GM18526 (cell line): ENCODE results near the gene LYVE1.

Source experiments
- POLR2A ChIP-seq: IDR thresholded peaks from 3 replicates; pipeline ENCODE4 v1.6.1; 2011; ENCODE audit not compliant: insufficient read length; ENCODE audit errors: extremely low read depth

Gene LYVE1

DNA sequence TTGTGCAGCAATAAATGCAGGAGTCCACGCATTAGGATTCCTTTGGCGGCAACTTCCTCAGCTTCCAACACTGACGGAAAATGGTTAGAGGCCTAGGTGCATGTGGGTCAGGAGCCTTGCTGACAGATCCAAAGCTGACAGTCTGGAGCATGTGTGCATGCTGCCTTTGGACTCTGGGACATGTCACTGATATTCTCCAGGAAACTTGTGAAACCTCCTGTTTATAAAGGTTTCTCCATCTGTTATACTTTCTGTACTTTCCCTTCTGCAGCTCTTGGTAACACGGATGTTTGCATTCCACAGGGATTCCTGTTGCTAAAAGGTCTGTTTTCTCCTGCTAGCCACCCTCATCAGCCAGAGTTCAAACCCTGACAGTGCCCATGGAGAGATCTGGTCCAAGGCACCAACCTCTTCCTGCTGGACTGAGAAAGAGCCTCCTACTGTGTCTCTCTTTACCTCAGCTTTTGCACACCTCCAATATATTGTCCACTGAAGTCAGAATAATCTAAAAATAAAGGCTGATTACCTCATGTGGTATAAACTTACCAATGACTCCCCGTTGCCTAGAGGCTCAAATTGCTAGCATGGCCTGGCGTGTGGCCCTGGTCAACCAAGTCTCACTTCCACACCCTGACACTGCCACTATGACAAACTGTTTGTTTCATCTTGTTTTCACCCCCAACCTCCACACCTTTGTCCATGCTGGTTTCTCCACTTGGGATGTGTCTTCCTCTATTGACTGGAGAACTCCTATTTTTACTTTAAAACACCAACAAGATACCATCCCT is 31.1 kb upstream of the LYVE1 start:
- no peak for TF ChIP-seq POLR2A

DNA sequence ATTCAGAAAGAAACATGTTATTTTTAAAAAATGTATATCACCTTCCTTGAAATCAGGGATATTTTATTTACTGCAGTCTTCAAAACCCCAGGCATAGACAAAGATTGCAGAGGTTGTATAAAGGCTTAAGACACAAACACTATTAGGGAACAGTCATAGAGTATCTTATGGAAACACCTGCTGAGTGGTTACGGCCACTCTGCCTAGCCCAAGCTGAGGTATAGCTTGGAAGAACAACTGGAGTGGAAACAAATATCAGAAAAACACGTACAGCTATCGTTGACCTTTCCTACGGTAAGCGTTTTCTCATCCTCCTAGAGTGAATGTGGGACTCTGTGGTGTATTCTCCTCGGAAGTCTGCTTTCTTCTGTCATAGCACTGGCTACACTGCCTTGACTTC is 30.4 kb upstream of the LYVE1 start:
- no peak for TF ChIP-seq POLR2A

DNA sequence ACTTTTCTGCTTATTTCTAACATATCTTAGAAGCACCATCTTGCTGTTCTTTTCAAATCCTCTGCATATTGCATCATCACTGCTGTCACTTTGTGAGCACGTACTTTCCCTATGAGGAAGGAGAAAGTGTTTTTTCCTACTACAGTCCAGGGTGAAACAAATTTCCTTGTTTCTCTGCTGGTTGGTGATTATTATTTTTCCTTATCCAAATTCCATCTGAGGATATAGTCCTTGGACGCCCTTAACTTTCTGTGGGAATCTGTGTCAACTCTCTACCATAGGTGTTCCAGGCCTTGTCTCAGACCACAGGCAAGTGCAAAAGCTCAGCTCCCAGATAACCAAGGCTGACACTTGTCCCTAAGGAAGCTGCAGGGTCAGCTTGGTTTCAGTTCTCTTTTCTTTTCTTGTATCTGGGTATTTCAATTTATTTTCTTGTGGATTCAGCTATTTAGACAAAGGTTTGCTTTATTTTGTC is 29.4 kb upstream of the LYVE1 start:
- TF ChIP-seq POLR2A = no peak

DNA sequence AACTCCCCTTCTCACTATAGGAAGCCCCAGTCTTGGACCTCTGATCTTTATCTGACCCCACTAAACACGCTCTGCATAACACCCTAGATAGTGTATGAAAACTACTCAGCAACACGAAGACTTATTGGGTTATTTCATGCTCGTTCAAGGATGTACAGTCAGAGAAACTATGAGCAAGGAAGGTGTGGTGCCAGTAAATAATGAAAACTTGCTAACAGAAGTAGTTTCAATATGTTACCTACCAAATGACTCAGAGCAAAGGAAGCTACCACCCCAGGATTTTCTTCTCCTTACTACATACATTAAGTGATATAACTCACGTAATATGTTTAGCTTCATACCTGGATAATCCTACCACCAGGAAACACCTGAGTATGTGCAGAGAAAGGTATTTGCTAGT is 25.9 kb upstream of the LYVE1 start:
- no peak for TF ChIP-seq POLR2A

DNA sequence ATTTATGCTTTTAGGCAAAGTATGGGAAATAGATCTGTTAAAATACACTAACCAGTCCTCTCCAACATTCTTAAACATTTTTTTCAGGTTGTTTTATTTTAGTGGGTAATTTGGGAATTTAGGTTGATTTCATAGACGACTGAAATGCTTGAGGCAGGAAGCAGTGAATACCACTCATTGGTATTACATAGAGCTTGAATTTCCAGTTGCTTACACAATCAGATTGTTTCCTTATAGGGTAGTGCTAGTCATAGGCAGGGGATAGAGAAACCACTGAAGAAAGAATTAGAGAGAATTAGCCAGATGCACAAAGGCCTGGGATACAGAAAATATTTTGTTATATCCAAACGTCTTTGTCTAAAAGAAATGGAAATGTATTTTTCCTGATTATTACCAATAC is 23.9 kb upstream of the LYVE1 start:
- TF ChIP-seq POLR2A = no peak

DNA sequence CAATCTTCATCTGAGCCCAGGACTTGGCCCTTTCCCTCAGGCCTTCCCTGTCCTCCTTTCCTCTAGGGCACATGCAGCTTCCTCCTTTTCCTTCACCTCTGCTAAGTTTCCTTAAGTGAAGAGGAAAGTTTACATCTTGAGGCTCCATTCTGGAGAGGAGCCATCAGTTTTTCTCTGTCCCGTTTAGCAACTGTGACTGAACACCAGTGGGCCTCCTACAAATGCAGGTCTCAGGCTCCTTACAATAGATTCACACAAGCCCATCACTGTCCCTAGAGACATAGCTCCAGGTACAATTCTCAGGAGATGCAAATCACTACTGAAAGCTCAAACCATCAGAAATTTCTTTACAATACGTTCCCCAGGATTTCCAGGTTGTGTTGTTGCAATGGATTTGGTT is 23.3 kb upstream of the LYVE1 start:
- no peak for TF ChIP-seq POLR2A

DNA sequence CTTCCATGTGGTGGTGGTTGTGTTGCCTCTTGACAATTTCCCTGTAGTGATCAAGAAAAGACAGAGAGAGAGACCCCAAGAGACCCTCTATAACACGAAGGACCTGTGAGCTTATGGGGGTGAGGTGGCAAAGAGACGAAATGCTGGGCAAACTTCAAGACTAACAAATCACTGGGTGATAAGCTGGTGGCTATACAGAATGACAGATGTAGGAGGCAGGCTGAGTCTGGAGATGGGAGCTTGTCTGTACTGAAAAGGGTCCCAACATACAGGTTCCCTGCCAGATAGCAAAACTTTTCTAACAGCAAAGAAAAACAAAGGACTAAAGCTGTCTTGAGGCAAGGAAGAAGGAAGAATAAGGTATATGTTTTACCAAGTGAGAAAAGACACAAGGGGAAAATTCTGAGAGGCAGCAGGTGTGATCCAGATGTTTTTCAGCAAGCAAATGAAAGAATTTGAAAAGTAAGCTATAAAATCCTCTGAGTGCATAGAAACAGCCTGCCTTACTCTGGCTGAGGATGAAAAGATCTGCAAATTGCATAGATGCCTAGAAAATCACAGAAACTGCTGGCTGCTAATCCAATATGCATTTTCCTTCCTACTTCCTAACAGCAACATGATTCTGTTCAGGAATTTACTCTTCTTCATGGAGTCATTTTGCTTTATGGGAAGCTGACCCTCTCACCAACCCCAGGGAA is 21.9 kb upstream of the LYVE1 start:
- TF ChIP-seq POLR2A = no peak

DNA sequence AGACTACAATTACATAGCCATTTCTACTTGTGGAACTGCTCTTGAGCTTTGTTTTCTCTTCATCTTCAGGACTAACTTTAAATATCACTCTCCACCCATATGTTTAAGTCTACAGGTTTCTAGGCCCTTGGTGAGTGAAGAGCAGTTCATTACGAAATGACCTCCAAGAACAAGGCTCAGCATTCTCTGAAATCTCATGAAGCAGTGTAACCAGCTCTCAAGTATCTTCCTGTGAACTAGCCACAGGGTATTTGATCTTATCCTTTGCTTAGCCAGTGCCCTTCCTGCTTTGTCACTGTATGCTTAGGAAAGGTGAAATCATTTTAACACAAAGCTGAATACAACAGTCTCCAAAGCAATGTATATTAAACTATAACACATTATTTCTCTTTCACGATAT is 20.4 kb upstream of the LYVE1 start:
- no peak for TF ChIP-seq POLR2A

DNA sequence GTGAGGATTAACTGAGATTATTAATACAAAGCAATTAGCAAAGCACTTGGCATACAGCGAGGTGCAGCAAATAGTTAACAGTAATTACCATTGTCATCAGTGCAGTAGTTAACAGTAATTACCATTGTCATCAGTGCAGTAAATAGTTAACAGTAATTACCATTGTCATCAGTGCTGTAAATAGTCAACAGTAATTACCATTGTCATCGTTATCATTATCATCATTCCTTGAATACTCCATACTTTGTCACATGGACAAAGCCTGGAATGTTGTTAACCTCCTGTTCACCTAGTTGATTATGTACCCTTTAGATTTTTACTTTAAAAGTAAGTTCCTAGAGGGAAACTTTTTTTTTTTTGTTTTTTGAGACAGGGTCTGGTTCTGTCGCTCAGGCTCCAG is 19.5 kb upstream of the LYVE1 start:
- no peak for TF ChIP-seq POLR2A

DNA sequence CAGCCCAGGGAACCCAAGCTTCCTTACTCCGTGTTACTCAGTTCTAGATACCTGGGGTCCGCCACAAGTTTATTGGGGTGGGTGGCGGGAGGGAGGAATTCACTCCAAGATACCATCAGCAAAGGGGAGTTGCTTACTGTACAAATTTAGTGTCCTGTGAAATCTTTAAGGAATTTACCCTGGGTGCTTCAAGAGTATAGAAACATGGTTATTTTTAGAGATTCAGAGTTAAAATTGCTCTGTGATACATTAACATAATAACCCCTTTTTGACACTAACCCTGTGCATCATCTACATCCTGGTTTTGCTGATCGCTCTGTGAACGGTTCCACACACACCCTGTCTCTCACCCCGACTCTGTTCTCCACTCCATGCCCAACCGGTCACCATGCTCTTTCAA is 18.9 kb upstream of the LYVE1 start:
- TF ChIP-seq POLR2A = no peak

DNA sequence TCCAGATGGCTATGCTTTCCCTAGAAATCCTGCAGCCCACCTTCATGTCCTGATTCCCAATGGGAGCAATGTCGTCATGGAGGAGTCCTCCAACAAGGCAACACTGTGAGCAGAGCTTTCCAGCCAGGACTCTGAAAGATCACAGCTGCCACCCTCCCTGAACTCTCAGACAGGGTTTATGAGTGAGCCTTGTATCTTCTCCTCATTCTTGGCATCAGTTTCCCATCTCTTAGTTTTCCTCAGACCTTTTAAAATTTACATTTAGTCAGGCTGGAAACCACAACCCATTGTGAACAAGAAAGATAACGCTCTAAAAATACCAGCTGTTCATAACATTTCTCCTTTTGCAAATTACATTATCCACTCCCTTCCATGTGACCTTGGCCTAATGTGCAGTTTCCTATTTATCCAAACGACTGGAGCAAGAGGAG is 15.6 kb upstream of the LYVE1 start:
- TF ChIP-seq POLR2A = no peak

DNA sequence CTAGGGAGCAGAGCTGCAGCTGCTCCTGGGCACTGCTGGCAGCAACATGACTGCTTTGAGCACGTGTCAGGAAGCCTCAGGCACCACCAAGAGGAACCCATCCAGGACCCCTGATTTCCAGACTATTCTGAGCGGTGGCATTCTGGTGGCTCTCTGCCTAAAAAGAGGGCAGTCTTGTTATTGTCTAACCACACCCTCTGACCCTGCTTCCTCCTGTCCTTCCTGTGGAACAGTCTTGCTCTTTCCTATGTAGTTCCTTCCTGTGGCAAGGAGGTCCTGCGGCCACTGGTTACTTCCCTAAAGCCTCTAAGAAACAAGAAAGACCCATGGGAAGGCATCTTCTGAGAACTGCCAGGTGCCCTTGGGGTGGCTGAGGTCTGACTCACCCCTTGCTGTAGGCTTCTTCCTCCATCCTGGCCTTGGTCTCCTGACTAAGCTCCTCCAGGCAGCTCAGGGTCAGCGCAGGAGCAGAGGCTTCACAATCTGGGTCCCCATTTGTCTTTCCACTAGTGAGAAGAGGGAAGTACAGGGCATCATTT is 13.1 kb upstream of the LYVE1 start:
- TF ChIP-seq POLR2A = no peak

DNA sequence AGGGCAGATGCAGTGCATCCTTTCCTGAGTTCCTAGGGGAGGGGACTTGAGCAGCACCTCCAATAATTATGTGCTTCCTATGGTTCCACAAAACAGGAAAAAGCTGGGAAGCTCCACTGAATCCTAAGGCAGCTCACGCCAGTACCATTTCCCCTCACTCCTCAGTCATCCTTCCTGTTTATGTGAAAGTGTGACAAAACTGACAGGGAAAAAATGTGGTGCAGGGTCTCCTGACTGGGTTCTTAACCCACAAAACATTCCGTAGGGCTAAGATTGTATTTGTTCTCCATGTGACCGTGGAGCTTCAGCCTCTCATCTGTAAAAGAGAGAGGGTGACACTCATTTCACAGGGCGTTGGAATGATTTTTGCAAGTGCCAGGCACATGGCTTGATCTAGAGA is 12.2 kb upstream of the LYVE1 start:
- TF ChIP-seq POLR2A = no peak

DNA sequence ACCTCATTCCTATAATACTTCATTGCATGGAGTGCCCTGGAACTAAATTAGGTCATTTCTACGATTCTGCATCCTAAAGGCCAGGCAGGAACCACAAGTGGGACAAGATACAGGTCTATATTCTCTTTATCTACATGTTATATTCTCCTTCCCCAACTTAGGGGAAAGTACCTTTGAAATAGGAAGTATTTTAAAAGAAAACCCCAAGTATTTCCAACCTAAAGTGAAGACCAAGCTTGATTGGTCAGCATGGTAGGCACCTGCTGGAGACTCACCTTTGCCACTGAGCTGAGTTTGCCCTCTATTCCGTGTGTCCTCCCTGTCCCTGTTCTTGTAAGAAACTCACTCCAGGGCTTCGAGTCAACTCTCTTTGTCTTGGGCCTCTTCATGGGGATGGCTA is 11.2 kb upstream of the LYVE1 start:
- no peak for TF ChIP-seq POLR2A

DNA sequence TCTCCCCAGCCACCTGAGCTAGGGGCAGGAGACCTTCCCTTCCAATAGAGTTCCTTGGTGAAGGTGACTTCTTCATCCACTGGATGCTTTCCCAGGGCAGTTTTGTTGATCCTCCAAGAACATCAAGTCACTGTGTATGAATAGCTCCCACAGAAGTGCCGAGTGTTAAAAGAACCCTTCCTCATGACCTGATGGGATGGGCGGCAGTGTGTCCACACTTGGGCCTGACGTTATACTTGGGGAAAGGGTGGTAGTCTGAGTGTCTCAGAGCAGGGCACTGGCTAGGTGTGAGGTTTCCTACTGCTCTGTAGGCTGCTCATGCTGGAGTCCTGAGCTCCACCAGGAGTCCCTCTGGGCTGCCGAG is 7.6 kb upstream of the LYVE1 start:
- TF ChIP-seq POLR2A = no peak

DNA sequence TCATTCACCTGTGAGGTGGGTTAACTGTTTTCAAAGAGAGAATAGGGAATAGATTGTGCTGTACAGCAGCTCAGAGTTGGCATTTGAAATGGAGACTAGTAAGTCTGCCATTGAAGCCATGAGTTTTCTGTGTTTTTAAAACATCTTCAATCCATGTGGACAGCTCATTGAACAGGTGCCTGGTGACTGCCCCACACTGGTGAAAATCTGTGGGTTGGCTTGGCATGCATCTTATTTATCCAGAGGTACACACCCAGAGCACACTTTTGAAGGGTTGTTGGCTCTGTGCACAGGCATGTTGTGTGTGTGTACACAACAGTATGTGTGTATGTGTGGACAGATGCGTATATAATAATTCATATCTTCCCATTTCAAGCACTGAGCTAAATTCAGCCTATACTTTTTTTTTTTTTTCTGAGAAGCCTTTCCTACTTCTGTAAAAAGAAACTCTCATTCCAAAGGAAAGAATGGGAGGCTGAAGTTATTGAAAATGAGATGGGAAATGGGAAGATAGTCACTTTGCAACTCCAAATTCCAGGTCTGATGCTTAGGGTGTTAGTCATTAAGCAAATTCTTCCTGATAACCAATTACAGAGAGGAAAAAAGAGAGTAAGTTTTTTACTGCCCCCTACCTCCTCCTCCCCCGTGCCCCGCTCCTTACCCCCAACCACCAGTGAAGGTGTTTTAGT is 7.0 kb upstream of the LYVE1 start:
- no peak for TF ChIP-seq POLR2A
